ENCODE measurements around the gene LINC01488.

DNA sequence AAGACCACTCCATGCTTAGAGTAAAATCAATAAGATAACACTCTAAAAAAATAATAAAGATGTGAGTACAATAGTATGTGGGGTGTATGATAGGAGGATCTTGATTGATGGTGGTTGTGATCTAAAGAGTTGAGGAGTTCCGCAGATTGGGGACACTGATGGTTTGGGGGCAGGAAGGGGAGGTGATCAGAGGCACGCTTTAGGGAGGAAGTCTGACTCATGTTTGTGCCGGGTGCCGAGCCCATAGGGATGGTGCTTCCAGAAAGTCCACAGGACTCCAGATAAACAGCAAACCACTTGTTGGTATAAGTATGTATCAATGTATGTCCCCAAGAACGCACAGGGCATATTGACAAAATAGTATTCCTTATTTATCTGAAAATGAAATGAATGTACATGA, 27.5 kb downstream of the LINC01488 start:
- TF ChIP-seq, protein P1, sequence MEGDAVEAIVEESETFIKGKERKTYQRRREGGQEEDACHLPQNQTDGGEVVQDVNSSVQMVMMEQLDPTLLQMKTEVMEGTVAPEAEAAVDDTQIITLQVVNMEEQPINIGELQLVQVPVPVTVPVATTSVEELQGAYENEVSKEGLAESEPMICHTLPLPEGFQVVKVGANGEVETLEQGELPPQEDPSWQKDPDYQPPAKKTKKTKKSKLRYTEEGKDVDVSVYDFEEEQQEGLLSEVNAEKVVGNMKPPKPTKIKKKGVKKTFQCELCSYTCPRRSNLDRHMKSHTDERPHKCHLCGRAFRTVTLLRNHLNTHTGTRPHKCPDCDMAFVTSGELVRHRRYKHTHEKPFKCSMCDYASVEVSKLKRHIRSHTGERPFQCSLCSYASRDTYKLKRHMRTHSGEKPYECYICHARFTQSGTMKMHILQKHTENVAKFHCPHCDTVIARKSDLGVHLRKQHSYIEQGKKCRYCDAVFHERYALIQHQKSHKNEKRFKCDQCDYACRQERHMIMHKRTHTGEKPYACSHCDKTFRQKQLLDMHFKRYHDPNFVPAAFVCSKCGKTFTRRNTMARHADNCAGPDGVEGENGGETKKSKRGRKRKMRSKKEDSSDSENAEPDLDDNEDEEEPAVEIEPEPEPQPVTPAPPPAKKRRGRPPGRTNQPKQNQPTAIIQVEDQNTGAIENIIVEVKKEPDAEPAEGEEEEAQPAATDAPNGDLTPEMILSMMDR (IDR thresholded peaks at IDR 0.05), result no peak
- TF ChIP-seq POLR2A (IDR thresholded peaks at IDR 0.05), result no peak
- no peak for TF ChIP-seq POLR2AphosphoS5 (IDR thresholded peaks at IDR 0.05)

All from breast epithelium (tissue), 3 donors.